A549 treated with Hydrocortisone at 1 μM for 4 hours (cell line): ENCODE results near the gene RPS23. TPM values are rescaled to one million over a fixed set of nuclear protein-coding genes. Genes with fewer than 3 reads are reported as not detected.

Experiments used
- total RNA-seq: library from RNA; stranded (reverse); fragments of 200-300 nt; extraction: Qiagen RNA extraction; gene quantifications from 5 replicates; pipeline ENCODE4 v1.2.3, GENCODE V29; 2022

The RPS23 gene
- 3,392 to 4,955 TPM (median 3,600 TPM) in 5 replicates for total RNA-seq

DNA sequence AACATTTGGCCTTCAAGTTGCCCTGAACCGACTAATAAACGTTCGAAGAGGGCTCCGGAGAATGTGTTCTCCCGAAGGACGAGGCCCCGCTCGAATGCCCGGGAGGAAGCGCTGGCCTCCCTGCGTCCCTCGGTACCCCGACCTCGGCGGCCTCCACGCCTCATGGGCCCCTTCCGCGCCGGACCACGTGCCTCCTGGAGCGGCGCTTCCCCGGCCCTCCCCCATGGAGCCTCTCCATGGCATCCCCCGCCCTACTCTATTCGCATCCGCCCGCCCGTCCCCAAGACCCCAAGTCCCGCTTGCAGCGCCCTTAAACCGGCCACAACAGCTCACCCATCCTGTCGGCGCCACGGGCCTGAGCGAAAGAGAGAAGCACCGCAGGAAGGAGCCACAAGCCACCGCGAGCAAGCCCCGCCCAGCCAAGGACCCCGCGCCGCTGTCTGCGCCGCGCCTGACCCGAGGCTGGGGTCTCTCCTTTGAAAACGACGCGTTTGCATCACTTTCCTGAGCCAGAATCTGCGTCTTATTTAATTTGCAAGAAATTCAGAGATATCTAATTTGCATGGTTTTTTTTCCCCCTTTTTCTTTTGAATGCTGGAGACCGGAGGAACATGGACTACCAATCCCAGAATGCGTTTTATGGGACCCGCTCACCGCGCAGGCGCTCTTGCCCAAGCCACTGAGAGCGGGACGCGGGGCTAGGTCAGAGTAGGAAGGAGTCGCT lies at the start of gene RPS23:
RPS23 (minus strand) TSS at position 368 of the 724 bp plus-strand sequence; CDS start at position 337, 31 bp downstream.

